HUES48 (cell line): ENCODE results near the gene BACE1-AS.
A peak's percentile ranks its signal among the peaks of the same experiment; 100 is the strongest.
"Not testable (repeated sequence)": the region's sequence is repeated elsewhere in the genome, so short reads cannot be mapped to it uniquely, and the experiment has no call there.

Experiments used
- H3K27ac ChIP-seq: one replicate; pipeline ENCODE4 v1.7.0; 2013; ENCODE audit warnings: low read depth, low read length, inconsistent platforms
- H3K27me3 ChIP-seq: 2 replicates; pipeline ENCODE4 v1.6.1; 2013; ENCODE audit warnings: mild to moderate bottlenecking, low read length; ENCODE audit not compliant: control insufficient read depth, insufficient read depth
- H3K36me3 ChIP-seq: 2 replicates; pipeline ENCODE4 v1.6.1; 2013; ENCODE audit warnings: low read length; ENCODE audit not compliant: control insufficient read depth, insufficient read depth
- H3K4me1 ChIP-seq: 2 replicates; pipeline ENCODE4 v1.6.1; 2013; ENCODE audit warnings: mild to moderate bottlenecking, low read length; ENCODE audit not compliant: control insufficient read depth, insufficient read depth
- H3K4me3 ChIP-seq: 2 replicates; pipeline ENCODE4 v1.5.1; 2013; ENCODE audit warnings: mild to moderate bottlenecking, low read depth, low read length
- H3K9ac ChIP-seq: 2 replicates; pipeline ENCODE4 v1.6.1; 2013; ENCODE audit warnings: mild to moderate bottlenecking, low read depth, low read length, moderate library complexity
- H3K9me3 ChIP-seq: 2 replicates; pipeline ENCODE4 v1.6.1; 2013; ENCODE audit warnings: low read length; ENCODE audit not compliant: control insufficient read depth, insufficient read depth

BACE1-AS gene

DNA sequence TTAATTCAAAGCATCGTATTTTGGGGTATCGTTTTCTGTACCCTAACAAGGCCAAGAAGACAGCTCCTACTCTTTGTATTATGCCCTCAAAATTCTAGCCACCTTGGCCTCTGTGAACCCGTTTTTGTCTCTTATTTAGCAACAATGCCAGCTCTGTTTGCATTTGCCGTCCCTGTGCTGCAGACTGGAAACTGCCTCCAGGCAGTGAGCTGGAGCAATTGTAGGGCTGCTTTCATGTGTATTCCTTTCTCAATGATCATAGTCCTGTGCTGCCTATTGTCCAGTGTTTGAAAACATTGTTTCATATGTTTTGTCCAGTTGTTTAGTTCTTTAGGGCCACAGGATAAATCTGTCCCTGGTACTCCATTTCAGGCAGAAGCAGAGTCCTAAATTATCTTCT lies 19.9 kb upstream of the BACE1-AS start:
- H3K4me3 ChIP-seq = no peak overlapping the region
- H3K4me1 ChIP-seq = peaks cover 4% of the 10 kb centered on the region; the same call in 1 of the 2 replicates
- H3K9me3 ChIP-seq = no peaks in the 10 kb centered on the region
- no peak overlapping the region for H3K9ac ChIP-seq
- H3K36me3 ChIP-seq = 0 out of 2 replicates have a peak, but pooled peaks cover 7% of the 10 kb centered on the region
- H3K27me3 ChIP-seq = no peaks in the 10 kb centered on the region
- no peak overlapping the region for H3K27ac ChIP-seq

DNA sequence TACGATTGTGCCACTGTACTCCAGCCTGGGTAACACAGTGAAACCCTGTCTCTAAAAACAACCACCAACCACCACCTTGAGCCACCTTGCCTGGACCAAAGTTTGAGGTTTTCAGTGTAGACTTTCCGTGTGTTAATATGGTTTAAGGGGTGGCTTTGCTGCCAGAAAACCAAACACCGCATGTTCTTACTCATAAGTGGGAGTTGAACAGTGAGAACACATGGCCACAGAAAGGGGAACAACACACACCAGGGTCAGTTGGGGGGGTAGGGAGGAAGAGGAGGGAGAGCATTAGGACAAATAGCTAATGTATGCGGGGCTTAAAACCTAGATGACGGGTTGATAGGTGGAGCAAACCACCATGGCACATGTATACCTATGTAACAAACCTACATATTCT lies 19.0 kb upstream of the BACE1-AS start:
- not testable (repeated sequence) for H3K27ac ChIP-seq, H3K4me3 ChIP-seq, H3K27me3 ChIP-seq

DNA sequence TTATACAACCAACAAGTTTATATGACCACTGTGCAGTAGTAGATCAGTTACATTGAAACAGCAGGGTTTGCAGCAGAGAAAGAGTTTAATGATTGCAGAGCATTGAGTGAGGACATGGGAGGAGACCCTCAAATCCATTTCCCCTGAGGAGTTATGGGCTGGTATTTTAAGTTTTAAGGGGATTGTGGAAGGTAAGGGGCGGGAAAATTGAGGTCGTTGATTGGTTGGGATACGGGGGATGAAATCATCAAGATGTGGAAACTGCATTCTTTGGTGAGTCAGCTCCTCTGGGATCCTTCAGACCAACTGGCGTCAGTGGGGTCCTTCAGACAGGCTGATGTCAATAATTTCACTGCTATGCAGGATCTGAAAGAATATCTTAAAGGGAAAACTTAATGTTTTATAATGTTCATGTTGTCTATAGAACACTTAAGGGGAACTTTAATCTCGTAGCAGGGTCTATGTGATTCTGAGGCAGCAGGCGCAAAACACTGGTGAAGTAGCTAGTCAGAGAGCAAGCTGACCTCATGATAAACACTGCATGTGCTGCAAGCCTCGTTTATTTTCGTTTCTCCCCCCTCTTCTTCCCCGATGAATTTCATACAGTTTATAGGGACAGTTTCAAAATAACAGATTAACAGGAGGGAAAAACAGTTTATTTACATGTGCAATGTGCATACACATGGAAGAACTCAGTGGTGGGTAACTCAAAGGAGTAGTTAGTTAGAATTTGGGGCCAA lies 17.4 kb upstream of the BACE1-AS start:
- Histone ChIP-seq H3K36me3 (0 out of 2 replicates have a peak, but pooled peaks cover 7% of the 10 kb centered on the region), H3K9ac (no peak overlapping the region), H3K4me3 (no peak overlapping the region), H3K9me3 (no peaks in the 10 kb centered on the region), H3K4me1 (no peaks in the 10 kb centered on the region), H3K27me3 (no peaks in the 10 kb centered on the region), H3K27ac (peak overlapping the region; percentile 17)

More for the DNA sequence above, 19.0 kb upstream of the BACE1-AS start:
- not testable (repeated sequence) for H3K36me3 ChIP-seq, H3K9me3 ChIP-seq, H3K9ac ChIP-seq, H3K4me1 ChIP-seq

DNA sequence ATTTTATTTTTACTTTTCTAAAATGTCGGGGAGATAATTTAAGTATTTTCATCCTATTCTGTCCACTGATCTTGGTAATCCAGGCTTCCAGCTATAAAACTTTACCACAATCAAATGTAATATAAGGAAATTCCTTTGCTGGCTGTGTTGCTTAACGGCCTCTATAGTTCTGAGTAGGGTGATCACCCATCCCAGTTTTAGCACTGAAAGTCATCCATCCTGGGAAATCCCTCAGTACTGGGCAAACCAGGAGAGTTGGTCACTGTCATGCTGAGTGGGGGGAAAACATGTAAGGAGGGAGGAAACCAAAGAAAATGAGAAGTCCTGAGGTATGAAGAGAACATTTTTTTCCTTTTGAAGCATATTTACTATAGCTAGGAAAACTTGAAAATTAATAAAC lies 12.8 kb upstream of the BACE1-AS start:
- H3K36me3 ChIP-seq = peaks cover 44% of the 10 kb centered on the region
- no peak overlapping the region for H3K27ac ChIP-seq

DNA sequence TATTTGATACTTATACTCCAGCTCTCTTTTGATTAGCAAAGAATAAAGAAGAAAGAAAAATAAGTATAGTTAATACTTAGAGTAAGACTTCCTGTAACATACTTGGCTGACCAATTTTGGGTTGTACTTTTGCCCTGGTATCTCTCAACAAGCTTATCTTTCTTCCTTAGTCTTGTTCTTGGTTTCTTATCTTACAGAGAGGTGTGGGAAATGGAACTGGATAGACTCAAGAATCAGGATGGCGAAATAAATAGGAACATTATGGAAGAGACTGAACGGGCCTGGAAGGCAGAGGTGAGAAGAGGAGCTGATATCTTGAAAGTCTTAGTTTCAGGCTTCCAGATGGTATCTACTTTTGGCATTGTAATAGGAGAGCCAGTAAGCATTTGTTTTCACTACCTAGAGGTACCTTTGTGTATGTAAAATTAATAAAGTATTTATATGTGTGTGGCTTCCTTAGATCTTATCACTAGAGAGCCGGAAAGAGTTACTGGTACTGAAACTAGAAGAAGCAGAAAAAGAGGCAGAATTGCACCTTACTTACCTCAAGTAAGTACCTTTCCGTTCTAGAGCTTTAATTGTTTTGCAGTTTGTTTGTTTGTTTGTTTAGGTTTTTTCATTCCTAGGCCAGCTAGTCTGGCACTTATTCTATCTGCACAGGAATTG lies 11.3 kb upstream of the BACE1-AS start:
- peaks cover 55% of the 10 kb centered on the region for H3K36me3 ChIP-seq
- H3K27me3 ChIP-seq = no peaks in the 10 kb centered on the region
- H3K9ac ChIP-seq = no peak overlapping the region
- no peak overlapping the region for H3K4me3 ChIP-seq
- no peaks in the 10 kb centered on the region for H3K4me1 ChIP-seq
- no peak overlapping the region for H3K27ac ChIP-seq
- no peaks in the 10 kb centered on the region for H3K9me3 ChIP-seq

More for the DNA sequence above, 12.8 kb upstream of the BACE1-AS start:
- H3K9me3 ChIP-seq = no peaks in the 10 kb centered on the region
- H3K4me3 ChIP-seq = no peak overlapping the region
- H3K27me3 ChIP-seq = no peaks in the 10 kb centered on the region
- no peaks in the 10 kb centered on the region for H3K4me1 ChIP-seq
- H3K9ac ChIP-seq = no peak overlapping the region

DNA sequence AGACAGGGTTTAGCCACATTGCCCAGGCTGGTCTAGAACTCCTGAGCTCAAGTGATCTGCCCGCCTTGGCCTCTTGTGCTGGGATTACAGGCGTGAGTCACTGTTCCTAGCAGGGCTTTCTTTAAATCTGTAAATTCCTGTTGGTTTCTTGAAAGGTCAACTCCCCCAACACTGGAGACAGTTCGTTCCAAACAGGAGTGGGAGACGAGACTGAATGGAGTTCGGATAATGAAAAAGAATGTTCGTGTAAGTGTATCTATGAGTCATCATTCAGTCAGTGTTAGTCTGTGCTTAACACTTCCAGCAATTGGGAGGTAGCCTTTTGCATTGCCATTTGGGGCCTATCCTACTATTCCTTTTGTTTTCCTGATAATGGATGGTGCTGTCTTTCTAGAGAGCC lies 10.0 kb upstream of the BACE1-AS start:
- Histone ChIP-seq H3K9ac (no peak overlapping the region), H3K36me3 (peaks cover 61% of the 10 kb centered on the region), H3K4me3 (no peak overlapping the region), H3K9me3 (no peaks in the 10 kb centered on the region), H3K27me3 (no peaks in the 10 kb centered on the region), H3K4me1 (no peaks in the 10 kb centered on the region), H3K27ac (peak overlapping the region; percentile 41)

DNA sequence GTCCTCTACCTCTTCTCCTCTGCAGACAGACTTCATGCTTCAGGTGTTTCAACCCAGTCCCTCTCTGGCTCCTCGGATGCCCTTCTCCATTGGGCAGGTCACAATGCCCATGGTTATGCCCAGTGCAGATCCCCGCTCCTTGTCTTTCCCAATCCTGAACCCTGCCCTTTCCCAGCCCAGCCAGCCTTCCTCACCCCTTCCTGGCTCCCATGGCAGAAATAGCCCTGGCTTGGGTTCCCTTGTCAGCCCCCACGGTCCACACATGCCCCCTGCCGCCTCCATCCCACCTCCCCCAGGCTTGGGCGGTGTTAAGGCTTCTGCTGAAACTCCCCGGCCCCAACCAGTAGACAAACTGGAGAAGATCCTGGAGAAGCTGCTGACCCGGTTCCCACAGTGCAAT lies 9.3 kb upstream of the BACE1-AS start:
- Histone ChIP-seq H3K9me3 (no peaks in the 10 kb centered on the region), H3K27me3 (no peaks in the 10 kb centered on the region), H3K4me3 (no peak overlapping the region), H3K36me3 (peaks cover 68% of the 10 kb centered on the region), H3K9ac (no peak overlapping the region), H3K27ac (no peak overlapping the region), H3K4me1 (no peaks in the 10 kb centered on the region)

DNA sequence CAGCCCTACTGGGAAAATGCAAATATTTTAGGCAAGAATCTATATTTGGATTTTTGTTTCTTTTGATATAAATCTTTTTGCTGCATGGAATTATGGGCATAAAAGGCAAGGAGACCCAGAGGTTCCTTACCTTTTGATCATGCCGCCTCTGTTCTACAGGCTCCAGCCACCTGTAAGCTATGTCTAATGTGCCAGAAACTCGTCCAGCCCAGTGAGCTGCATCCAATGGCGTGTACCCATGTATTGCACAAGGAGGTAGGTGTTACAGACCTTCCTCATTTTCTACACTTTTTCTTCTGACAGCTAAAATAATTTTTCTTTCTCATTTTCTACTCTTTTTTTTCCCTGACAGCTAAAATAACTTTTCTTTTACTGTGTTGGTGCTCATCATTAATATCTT lies 8.2 kb upstream of the BACE1-AS start:
- Histone ChIP-seq H3K4me3 (no peak overlapping the region), H3K4me1 (no peaks in the 10 kb centered on the region), H3K27ac (no peak overlapping the region), H3K9me3 (no peaks in the 10 kb centered on the region), H3K36me3 (peaks cover 73% of the 10 kb centered on the region), H3K27me3 (no peaks in the 10 kb centered on the region), H3K9ac (no peak overlapping the region)

DNA sequence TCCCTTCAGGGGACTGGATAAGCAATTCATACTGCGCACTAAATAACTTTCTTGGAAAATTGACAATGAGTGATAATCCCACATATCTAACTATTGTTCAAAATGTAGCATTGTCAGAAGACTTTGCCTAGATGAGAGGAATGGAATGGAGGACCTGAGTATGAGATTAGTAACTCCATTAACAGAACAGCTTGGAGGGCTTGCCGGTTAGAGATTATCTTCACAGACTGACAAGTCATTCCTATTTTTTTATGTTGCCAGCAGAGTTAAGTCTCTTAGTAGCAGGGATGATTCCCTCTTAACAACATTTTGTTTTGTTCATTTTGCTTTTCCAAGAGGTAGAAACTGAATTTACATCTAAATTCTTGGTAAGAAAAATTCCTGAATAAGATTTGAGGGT lies 7.1 kb upstream of the BACE1-AS start:
- no peak overlapping the region for H3K27ac ChIP-seq

DNA sequence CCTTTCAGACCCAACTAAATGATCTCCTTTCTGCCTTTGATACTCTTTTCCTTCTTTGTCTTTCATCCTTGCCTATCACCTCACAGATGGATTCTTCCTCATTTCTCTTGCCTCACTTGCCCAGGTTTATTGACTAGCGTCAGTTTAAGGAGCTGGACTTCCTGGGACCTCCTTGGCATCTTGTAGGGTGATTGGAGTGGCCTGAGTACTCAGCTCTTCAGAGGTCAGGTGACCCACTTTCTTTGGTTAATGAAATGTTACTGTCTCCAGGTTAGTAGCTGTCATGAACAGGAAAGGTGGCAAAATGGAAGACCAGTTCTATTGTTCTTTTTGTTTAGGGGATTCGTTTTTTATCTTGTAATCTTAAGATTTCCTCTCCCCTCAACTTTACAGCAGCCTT lies 4.6 kb upstream of the BACE1-AS start:
- Histone ChIP-seq H3K36me3 (peaks cover 81% of the 10 kb centered on the region), H3K27me3 (no peaks in the 10 kb centered on the region), H3K27ac (no peak overlapping the region), H3K4me3 (no peak overlapping the region), H3K9me3 (no peaks in the 10 kb centered on the region), H3K9ac (no peak overlapping the region), H3K4me1 (no peaks in the 10 kb centered on the region)

More for the DNA sequence above, 7.1 kb upstream of the BACE1-AS start:
- Histone ChIP-seq H3K4me1 (no peaks in the 10 kb centered on the region), H3K4me3 (no peak overlapping the region), H3K27me3 (no peaks in the 10 kb centered on the region), H3K36me3 (peaks cover 83% of the 10 kb centered on the region), H3K9ac (no peak overlapping the region), H3K9me3 (no peaks in the 10 kb centered on the region)

DNA sequence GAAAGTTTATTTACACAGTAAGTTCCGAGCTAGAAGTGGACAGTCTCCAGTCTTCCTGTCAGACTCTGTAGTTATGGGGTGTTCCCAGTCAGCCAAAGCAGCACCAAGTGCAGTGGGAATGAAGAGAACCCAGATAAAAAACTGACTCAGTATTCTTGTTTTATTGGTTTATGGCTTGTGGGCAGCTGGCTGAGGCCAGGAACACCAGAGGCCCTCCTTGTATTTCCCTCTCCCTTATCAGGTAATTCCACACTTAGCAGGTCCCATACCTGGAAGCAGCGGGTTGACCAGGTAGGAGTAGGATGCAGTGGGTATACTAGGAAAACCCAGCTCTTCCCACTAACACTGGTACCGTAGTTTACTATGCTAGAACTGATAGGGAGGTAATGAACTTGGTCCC lies 3.5 kb upstream of the BACE1-AS start:
- no peak overlapping the region for H3K27ac ChIP-seq
- no peaks in the 10 kb centered on the region for H3K27me3 ChIP-seq
- H3K9ac ChIP-seq = no peak overlapping the region
- H3K9me3 ChIP-seq = no peaks in the 10 kb centered on the region
- peaks cover 71% of the 10 kb centered on the region for H3K36me3 ChIP-seq
- no peak overlapping the region for H3K4me3 ChIP-seq
- H3K4me1 ChIP-seq = no peaks in the 10 kb centered on the region
